Activated CD8-positive, alpha-beta T cell treated with anti-CD3 and anti-CD28 coated beads for 36 hours (primary cell): ENCODE results near the gene FBH1. TPM values are rescaled to one million over a fixed set of nuclear protein-coding genes. Genes with fewer than 3 reads are reported as not detected.
"Not testable (repeated sequence)": the region's sequence is repeated elsewhere in the genome, so short reads cannot be mapped to it uniquely, and the experiment has no call there.

Experiments used
- ATAC-seq: fragments of 200-7000 bp; cut with Tn5 transposase; one replicate; pipeline ENCODE4 v1.10.0; 2021; ENCODE audit warnings: mild to moderate bottlenecking, moderate library complexity
- CTCF ChIA-PET: fragments of 350-600 bp; sonication (Branson Sonifier 250); formaldehyde crosslinking; loops from one replicate; lab custom pipeline; 2021; ENCODE audit warnings: antibody characterized with exemption; lab: Charles Lee
- POLR2A ChIA-PET: fragments of 350-600 bp; sonication (Branson Sonifier 250); formaldehyde crosslinking; loops from one replicate; lab custom pipeline; 2021; ENCODE audit warnings: antibody characterized with exemption; lab: Charles Lee
- DNase-seq: peaks from one replicate; pipeline ENCODE4 v3.0.0-alpha.2; 2020
- H3K27ac Mint-ChIP-seq: one replicate; pipeline ENCODE4 v1.8.0; 2021; ENCODE audit warnings: mild to moderate bottlenecking, mixed read lengths
- H3K27me3 Mint-ChIP-seq: one replicate; pipeline ENCODE4 v1.8.0; 2021; ENCODE audit warnings: mixed read lengths
- H3K36me3 Mint-ChIP-seq: one replicate; pipeline ENCODE4 v1.8.0; 2021; ENCODE audit warnings: low read depth, mixed read lengths
- H3K4me1 Mint-ChIP-seq: one replicate; pipeline ENCODE4 v1.8.0; 2021; ENCODE audit warnings: low read depth, mixed read lengths
- H3K4me3 Mint-ChIP-seq: one replicate; pipeline ENCODE4 v1.8.0; 2021; ENCODE audit warnings: mild to moderate bottlenecking, moderate library complexity, mixed read lengths
- H3K9me3 Mint-ChIP-seq: one replicate; pipeline ENCODE4 v1.8.0; 2021; ENCODE audit warnings: mixed read lengths
- intact Hi-C: fragments of 100-400 bp; cut with micrococcal nuclease; formaldehyde crosslinking; loops from one replicate; pipeline ENCODE4 v1.10.0; 2022
- total RNA-seq, 2 experiments: library from RNA; stranded (reverse); gene quantifications; one replicate each; pipeline ENCODE4 v1.2.3, GENCODE V29; 2021
- TF ChIP-seq, protein P1 (sequence below): fragments of 200-600 bp; IDR thresholded peaks from one replicate; pipeline ENCODE4 v1.8.0; 2022; ENCODE audit warnings: antibody characterized with exemption, mild to moderate bottlenecking

Gene FBH1
- total RNA-seq, 2 experiments from 2014 or later = 47.2 to 51.3 TPM

DNA sequence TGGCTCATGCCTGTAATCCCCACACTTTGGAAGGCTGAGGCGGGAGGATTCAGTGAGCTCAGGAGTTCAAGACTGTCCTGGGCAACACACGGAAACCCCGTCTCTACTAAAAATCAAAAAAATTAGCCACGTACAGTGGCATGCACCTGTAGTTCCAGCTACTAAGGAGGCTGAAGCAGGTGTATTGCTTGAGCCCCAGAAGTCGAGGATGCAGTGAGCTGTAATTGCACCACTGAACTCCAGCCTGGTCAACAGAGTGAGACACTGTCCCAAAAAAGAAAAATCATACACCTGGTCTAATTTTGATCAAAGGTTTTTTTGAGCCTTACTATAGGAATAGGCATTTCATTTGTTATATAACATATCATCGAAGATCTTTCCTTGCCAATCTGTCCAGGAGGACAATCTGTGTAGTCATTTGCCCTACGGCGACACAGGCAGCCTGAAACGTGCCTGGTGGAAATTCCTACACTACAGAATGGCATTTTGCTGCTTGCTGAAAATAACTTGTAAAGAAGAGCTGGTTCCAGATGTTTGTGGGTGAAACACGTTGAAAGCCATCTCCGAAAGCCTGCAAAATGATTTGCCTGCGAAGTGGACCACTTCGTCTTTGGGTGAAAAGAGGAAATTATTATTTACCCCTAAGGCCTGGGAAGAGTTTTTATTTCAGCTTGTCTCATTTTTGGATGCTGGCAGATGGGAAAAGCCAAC, 45.5 kb upstream of the FBH1 start:
- H3K27me3 Mint-ChIP-seq = peaks cover 1% of the 10 kb centered on the region
- TF ChIP-seq, protein P1, sequence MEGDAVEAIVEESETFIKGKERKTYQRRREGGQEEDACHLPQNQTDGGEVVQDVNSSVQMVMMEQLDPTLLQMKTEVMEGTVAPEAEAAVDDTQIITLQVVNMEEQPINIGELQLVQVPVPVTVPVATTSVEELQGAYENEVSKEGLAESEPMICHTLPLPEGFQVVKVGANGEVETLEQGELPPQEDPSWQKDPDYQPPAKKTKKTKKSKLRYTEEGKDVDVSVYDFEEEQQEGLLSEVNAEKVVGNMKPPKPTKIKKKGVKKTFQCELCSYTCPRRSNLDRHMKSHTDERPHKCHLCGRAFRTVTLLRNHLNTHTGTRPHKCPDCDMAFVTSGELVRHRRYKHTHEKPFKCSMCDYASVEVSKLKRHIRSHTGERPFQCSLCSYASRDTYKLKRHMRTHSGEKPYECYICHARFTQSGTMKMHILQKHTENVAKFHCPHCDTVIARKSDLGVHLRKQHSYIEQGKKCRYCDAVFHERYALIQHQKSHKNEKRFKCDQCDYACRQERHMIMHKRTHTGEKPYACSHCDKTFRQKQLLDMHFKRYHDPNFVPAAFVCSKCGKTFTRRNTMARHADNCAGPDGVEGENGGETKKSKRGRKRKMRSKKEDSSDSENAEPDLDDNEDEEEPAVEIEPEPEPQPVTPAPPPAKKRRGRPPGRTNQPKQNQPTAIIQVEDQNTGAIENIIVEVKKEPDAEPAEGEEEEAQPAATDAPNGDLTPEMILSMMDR = no peak
- no peak overlapping the region for H3K4me3 Mint-ChIP-seq
- H3K4me1 Mint-ChIP-seq = peaks cover 28% of the 10 kb centered on the region
- POLR2A ChIA-PET = interaction anchor here (0.7 to 2.5 kb wide), 5 partner anchors 11 to 323 kb away, joined by 4 to 18 read pairs (median 4); partner anchors contain the start of gene GDI2
- DNase-seq (no peak), ATAC-seq (no peak)
- H3K36me3 Mint-ChIP-seq = no peaks in the 10 kb centered on the region
- peak overlapping the region; percentile 60 for H3K27ac Mint-ChIP-seq
- CTCF ChIA-PET = interaction anchor here (1.0 to 1.6 kb wide), 5 partner anchors 8 to 29 kb away, joined by 3 to 6 read pairs (median 3); no protein-coding TSS in a partner anchor
- intact Hi-C loops = no loop called here
- H3K9me3 Mint-ChIP-seq = no peaks in the 10 kb centered on the region

DNA sequence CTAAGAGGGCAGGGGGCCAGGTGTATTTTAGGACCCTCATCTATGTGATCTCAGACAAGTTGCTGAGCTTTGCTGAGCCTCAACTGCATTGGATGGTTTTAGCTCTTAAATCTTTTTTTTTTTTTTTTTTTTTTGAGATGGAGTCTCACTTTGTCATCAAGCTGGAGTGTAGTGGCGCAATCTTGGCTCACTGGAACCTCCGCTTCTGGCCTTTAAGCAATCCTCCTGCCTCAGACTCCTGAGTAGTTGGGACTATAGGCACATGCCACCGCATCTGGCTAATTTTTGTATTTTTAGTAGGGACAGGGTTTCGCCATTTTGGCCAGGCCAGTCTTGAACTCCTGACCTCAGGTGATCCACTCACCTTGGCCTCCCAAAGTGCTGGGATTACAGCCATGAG, 43.4 kb upstream of the FBH1 start:
- H3K9me3 Mint-ChIP-seq, CTCF ChIA-PET, H3K36me3 Mint-ChIP-seq, ATAC-seq, H3K4me3 Mint-ChIP-seq, DNase-seq, intact Hi-C loops, H3K27me3 Mint-ChIP-seq, POLR2A ChIA-PET: not testable (repeated sequence)
- Mint-ChIP-seq H3K4me1 (peaks cover 28% of the 10 kb centered on the region), H3K27ac (peak overlapping the region; percentile 90)

DNA sequence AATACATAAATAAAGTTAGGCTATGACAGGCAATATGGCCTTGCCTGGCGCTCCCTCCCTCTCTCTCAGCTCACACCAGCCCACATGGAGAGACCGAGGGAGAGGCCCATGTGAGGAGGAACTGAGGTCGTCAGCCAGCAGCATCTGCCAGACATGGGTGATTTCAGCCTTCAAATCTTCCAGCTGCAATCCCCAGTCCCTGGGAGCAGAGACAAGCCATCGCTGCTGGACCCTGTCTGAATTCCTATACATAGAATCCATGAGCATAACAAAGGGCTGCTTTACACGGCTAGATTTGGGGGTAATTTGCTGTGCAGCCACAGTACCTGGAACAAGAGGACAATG, 35.9 kb upstream of the FBH1 start:
- POLR2A ChIA-PET = no interaction called here
- H3K27ac Mint-ChIP-seq = no peak overlapping the region

DNA sequence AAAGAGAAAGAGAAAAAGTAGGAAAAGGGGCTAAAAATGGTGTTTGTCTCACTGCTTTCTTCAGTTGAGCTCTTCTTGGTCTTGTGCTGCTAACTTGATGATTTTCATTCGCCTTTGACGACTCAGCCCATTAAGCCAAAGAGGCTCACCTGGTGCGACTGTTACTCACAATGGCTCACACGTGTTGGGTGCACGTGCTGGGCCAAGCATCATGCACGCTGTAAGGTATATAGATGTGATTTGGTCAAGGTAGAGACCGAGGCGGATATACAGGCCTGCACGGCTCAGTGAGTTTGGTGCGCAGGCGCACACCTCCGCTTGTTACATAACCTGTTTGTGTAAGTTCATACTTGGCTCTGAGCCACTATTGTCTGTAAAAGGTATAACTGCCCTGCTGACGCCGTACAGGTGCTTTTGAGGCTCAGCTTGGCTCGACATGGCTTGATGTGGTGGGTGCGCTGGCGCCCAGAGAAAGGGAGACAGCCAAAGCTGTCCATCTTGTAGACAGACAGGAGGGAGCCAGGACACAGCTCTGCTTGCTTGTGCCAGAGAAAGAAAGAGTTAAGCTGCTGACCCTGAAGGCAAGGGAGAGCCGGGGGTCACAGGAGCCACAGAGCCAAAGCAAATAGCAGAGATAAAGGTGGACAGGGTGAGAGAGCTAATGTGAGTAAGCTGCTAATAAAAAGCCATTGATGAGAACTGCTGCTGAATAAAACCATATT, 33.9 kb upstream of the FBH1 start:
- ATAC-seq = no peak

More for the DNA sequence above, 35.9 kb upstream of the FBH1 start:
- intact Hi-C loops = no loop called here
- TF ChIP-seq, protein P1 = no peak
- no peak for DNase-seq
- Mint-ChIP-seq H3K9me3 (no peaks in the 10 kb centered on the region), H3K27me3 (peaks cover 3% of the 10 kb centered on the region), H3K4me3 (no peak overlapping the region), H3K4me1 (peaks cover 3% of the 10 kb centered on the region), H3K36me3 (no peaks in the 10 kb centered on the region)
- no peak for ATAC-seq
- CTCF ChIA-PET = interaction anchor here (0.7 kb wide), 1 partner anchor 49 kb away, joined by 3 read pairs; no protein-coding TSS in a partner anchor

DNA sequence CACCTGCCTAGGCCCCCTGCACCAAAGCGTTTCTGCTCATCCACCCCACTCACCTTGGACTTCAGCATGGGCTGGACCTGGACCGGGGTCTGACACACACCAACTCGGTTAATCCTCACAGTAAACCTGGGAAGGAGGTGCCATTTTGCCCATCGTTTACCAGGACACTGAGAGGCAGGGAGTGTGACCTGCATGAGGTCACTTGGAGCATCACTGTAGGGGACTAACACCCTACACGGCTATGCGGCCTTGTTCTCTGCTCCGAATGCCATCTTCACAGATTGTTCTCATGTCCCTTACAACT, 33.4 kb upstream of the FBH1 start:
- Mint-ChIP-seq H3K27ac (no peak overlapping the region), H3K4me1 (peaks cover 3% of the 10 kb centered on the region), H3K27me3 (peaks cover 3% of the 10 kb centered on the region), H3K4me3 (no peak overlapping the region), H3K9me3 (no peaks in the 10 kb centered on the region), H3K36me3 (no peaks in the 10 kb centered on the region)
- ATAC-seq (no peak), DNase-seq (no peak)
- ChIA-PET POLR2A (interaction anchor here (0.9 to 2.3 kb wide), 3 partner anchors 26 to 43 kb away, joined by 3 to 5 read pairs (median 4); partner anchors contain the start of genes ANKRD16, FBH1 and GDI2), CTCF (no interaction called here)
- TF ChIP-seq, protein P1 = no peak
- intact Hi-C loops = no loop called here

More for the DNA sequence above, 33.9 kb upstream of the FBH1 start:
- Mint-ChIP-seq H3K4me1 (peaks cover 3% of the 10 kb centered on the region), H3K36me3 (no peaks in the 10 kb centered on the region), H3K27me3 (peaks cover 3% of the 10 kb centered on the region), H3K27ac (no peak overlapping the region), H3K4me3 (no peak overlapping the region), H3K9me3 (no peaks in the 10 kb centered on the region)
- DNase-seq = no peak
- intact Hi-C loops = no loop called here
- TF ChIP-seq, protein P1 = no peak
- POLR2A ChIA-PET = interaction anchor here (0.5 to 1.1 kb wide), 4 partner anchors 11 to 1653 kb away, joined by 3 to 4 read pairs (median 4); partner anchors contain the start of genes ANKRD16 and FBH1
- CTCF ChIA-PET = interaction anchor here (1.0 kb wide), 1 partner anchor 8 kb away, joined by 3 read pairs; no protein-coding TSS in a partner anchor
